DMS79 (cell line): ENCODE results near the gene MRPL48.
"Not testable (repeated sequence)": the region's sequence is repeated elsewhere in the genome, so short reads cannot be mapped to it uniquely, and the experiment has no call there.

Source experiments
- DNase-seq: peaks from one replicate; lab custom pipeline; 2025; lab: John Stamatoyannopoulos, UW

Gene MRPL48

GRCh38 chr11:73839123-73839457 is 51.4 kb downstream of the MRPL48 start:
- no peak for DNase-seq

GRCh38 chr11:73851046-73851764 is 63.5 kb downstream of the MRPL48 start:
- DNase-seq = no peak

GRCh38 chr11:73852049-73852448 is 64.4 kb downstream of the MRPL48 start:
- DNase-seq = peak; percentile 97

GRCh38 chr11:73854680-73855079 is 67.0 kb downstream of the MRPL48 start:
- no peak for DNase-seq

GRCh38 chr11:73856031-73856567 is 68.4 kb downstream of the MRPL48 start:
- peak; percentile 97 for DNase-seq

- peak; percentile 25 for DNase-seq
Observed at GRCh38 chr11:73859671-73860070, 72.0 kb downstream of the MRPL48 start.

GRCh38 chr11:73860202-73860601 is 72.5 kb downstream of the MRPL48 start:
- DNase-seq = no peak

GRCh38 chr11:73862986-73863385 is 75.3 kb downstream of the MRPL48 start:
- peak; percentile 94 for DNase-seq

- no peak for DNase-seq
Observed at GRCh38 chr11:73866095-73866579, 78.5 kb downstream of the MRPL48 start.

GRCh38 chr11:73866586-73866996 is 78.9 kb downstream of the MRPL48 start:
- no peak for DNase-seq

GRCh38 chr11:73869332-73869949 is 81.8 kb downstream of the MRPL48 start:
- peak; percentile 65 for DNase-seq

GRCh38 chr11:73870261-73870660 is 82.6 kb downstream of the MRPL48 start:
- DNase-seq = no peak

- no peak for DNase-seq
Observed at GRCh38 chr11:73872749-73873357, 85.2 kb downstream of the MRPL48 start.

- no peak for DNase-seq
Observed at GRCh38 chr11:73875380-73875779, 87.7 kb downstream of the MRPL48 start.

GRCh38 chr11:73875840-73876239 is 88.2 kb downstream of the MRPL48 start:
- DNase-seq = no peak

- peak; percentile 100 for DNase-seq
Observed at GRCh38 chr11:73876424-73877310, 89.0 kb downstream of the MRPL48 start, which contains the start of the genes COA4 and PAAF1. TSS of gene COA4 (minus strand) at chr11:73876846. CDS start at chr11:73873378, 3,468 bp downstream. TSS of gene PAAF1 (plus strand) at chr11:73876999. CDS start at chr11:73877022, 23 bp downstream.

GRCh38 chr11:73878771-73879170 is 91.1 kb downstream of the MRPL48 start:
- DNase-seq = no peak

GRCh38 chr11:73880449-73880848 is 92.8 kb downstream of the MRPL48 start:
- not testable (repeated sequence) for DNase-seq

- DNase-seq = no peak
Observed at GRCh38 chr11:73883856-73884255, 96.2 kb downstream of the MRPL48 start.

GRCh38 chr11:73888244-73888643 is 100.6 kb downstream of the MRPL48 start:
- DNase-seq = no peak

GRCh38 chr11:73889019-73889418 is 101.3 kb downstream of the MRPL48 start:
- no peak for DNase-seq

GRCh38 chr11:73889536-73889935 is 101.9 kb downstream of the MRPL48 start:
- no peak for DNase-seq
